HepG2 (cell line): ENCODE measurements around the gene LYPD4. TPM values are rescaled to one million over a fixed set of nuclear protein-coding genes. Genes with fewer than 3 reads are reported as not detected.

ENCODE experiments used
- ATF7 ChIP-seq, 2 experiments: fragments of 450-650 bp in 1 of 2; sonication (generic) in 1 of 2; formaldehyde crosslinking in 1 of 2; IDR thresholded peaks; 2 replicates each; pipeline versions ENCODE4 v1.4.0 to v1.6.1; 2016 to 2020; ENCODE audit warnings: antibody characterized with exemption in 1 of 2, mild to moderate bottlenecking in 1 of 2, missing genetic modification reagents in 1 of 2
- HDAC1 ChIP-seq: sonication (generic); formaldehyde crosslinking; IDR thresholded peaks from 2 replicates; pipeline ENCODE4 v1.5.1; 2020; ENCODE audit warnings: mild to moderate bottlenecking, missing genetic modification reagents
- MAFF ChIP-seq: IDR thresholded peaks from 2 replicates; pipeline ENCODE4 v1.6.1; 2011; ENCODE audit warnings: low read depth, low read length, improper control_type of control experiment
- MTA1 ChIP-seq: sonication (generic); formaldehyde crosslinking; IDR thresholded peaks from 2 replicates; pipeline ENCODE4 v1.4.0; 2020; ENCODE audit warnings: missing genetic modification reagents, mild to moderate bottlenecking, borderline replicate concordance
- MTA3 ChIP-seq: sonication (generic); formaldehyde crosslinking; IDR thresholded peaks from 2 replicates; pipeline ENCODE4 v1.4.0; 2020; ENCODE audit warnings: missing genetic modification reagents
- NR2C2 ChIP-seq: sonication (generic); formaldehyde crosslinking; IDR thresholded peaks from 2 replicates; pipeline ENCODE4 v1.4.0; 2020; ENCODE audit warnings: missing genetic modification reagents, mild to moderate bottlenecking, moderate library complexity, borderline replicate concordance
- NR3C1 ChIP-seq: sonication (generic); formaldehyde crosslinking; IDR thresholded peaks from 2 replicates; pipeline ENCODE4 v1.4.0; 2020; ENCODE audit warnings: missing genetic modification reagents
- RARG ChIP-seq: sonication (generic); formaldehyde crosslinking; IDR thresholded peaks from 2 replicates; pipeline ENCODE4 v1.4.0; 2020; ENCODE audit warnings: low read depth, mild to moderate bottlenecking, missing genetic modification reagents
- RFXAP ChIP-seq: sonication (generic); formaldehyde crosslinking; IDR thresholded peaks from 2 replicates; pipeline ENCODE4 v1.4.0; 2020; ENCODE audit warnings: missing genetic modification reagents, borderline replicate concordance
- SIN3B ChIP-seq: fragments of 150-350 bp; IDR thresholded peaks from 2 replicates; pipeline ENCODE4 v1.6.1; 2014; ENCODE audit warnings: low read length
- SRSF4 ChIP-seq: fragments of 200-400 bp; formaldehyde crosslinking; IDR thresholded peaks from one replicate; pipeline ENCODE4 v1.6.1; 2018; ENCODE audit warnings: mild to moderate bottlenecking, low read depth, low read length, moderate library complexity; ENCODE audit not compliant: poor library complexity, severe bottlenecking
- TEF ChIP-seq: sonication (generic); formaldehyde crosslinking; IDR thresholded peaks from 2 replicates; pipeline ENCODE4 v1.5.0; 2020; ENCODE audit warnings: missing genetic modification reagents
- ZC3H4 ChIP-seq: sonication (generic); formaldehyde crosslinking; IDR thresholded peaks from 2 replicates; pipeline ENCODE4 v1.4.0; 2020; ENCODE audit warnings: missing genetic modification reagents, borderline replicate concordance
- ZNF12 ChIP-seq: sonication (generic); formaldehyde crosslinking; IDR thresholded peaks from 2 replicates; pipeline ENCODE4 v1.5.0; 2020; ENCODE audit warnings: missing genetic modification reagents
- ZNF17 ChIP-seq: sonication (generic); formaldehyde crosslinking; IDR thresholded peaks from 2 replicates; pipeline ENCODE4 v1.5.0; 2020; ENCODE audit warnings: mild to moderate bottlenecking, missing genetic modification reagents
- ZNF264 ChIP-seq: sonication (generic); formaldehyde crosslinking; IDR thresholded peaks from 2 replicates; pipeline ENCODE4 v1.4.0; 2020; ENCODE audit warnings: missing genetic modification reagents
- ZNF280D ChIP-seq: sonication (generic); formaldehyde crosslinking; IDR thresholded peaks from 2 replicates; pipeline ENCODE4 v1.5.1; 2020; ENCODE audit warnings: mild to moderate bottlenecking, missing genetic modification reagents
- ZNF431 ChIP-seq: sonication (generic); formaldehyde crosslinking; IDR thresholded peaks from 2 replicates; pipeline ENCODE4 v1.9.0; 2022; ENCODE audit warnings: missing genetic modification reagents, low read depth, mild to moderate bottlenecking, borderline replicate concordance
- ZNF44 ChIP-seq: sonication (generic); formaldehyde crosslinking; IDR thresholded peaks from 2 replicates; pipeline ENCODE4 v1.5.1; 2020; ENCODE audit warnings: mild to moderate bottlenecking, missing genetic modification reagents
- ZNF552 ChIP-seq: sonication (generic); formaldehyde crosslinking; IDR thresholded peaks from 2 replicates; pipeline ENCODE4 v1.9.0; 2022; ENCODE audit warnings: missing genetic modification reagents, mild to moderate bottlenecking, borderline replicate concordance
- polyA plus RNA-seq, 8 experiments: library from polyadenylated mRNA; depleted of rRNA in 3 of 8; stranded (reverse) in 7 of 8; unstranded in 1 of 8; fragments of >200 nt; fragmentation: Illumina TruSeq in 4 of 8; extraction: Trizol in 4 of 8; gene quantifications; 2 replicates each; pipeline versions ENCODE4 v1.2.1 to v1.2.3, GENCODE V29; 2011 to 2016; ENCODE audit warnings: low read depth in 4 of 8, missing spikeins in 1 of 8, mixed read lengths in 1 of 8; ENCODE audit not compliant: insufficient read depth in 1 of 8
- total RNA-seq, 5 experiments: library from RNA; depleted of rRNA; stranded (reverse); fragments of >200 nt; fragmentation: Illumina TruSeq; extraction: Trizol; gene quantifications; 2 replicates each; pipeline ENCODE4 v1.2.3, GENCODE V29; 2016; ENCODE audit warnings: low read depth in 1 of 5

LYPD4 gene
- total and polyA plus RNA-seq, 2 of the 13 experiments (the other 11 are each of a cell fraction or from before 2014, with no cell fraction given): not detected

DNA sequence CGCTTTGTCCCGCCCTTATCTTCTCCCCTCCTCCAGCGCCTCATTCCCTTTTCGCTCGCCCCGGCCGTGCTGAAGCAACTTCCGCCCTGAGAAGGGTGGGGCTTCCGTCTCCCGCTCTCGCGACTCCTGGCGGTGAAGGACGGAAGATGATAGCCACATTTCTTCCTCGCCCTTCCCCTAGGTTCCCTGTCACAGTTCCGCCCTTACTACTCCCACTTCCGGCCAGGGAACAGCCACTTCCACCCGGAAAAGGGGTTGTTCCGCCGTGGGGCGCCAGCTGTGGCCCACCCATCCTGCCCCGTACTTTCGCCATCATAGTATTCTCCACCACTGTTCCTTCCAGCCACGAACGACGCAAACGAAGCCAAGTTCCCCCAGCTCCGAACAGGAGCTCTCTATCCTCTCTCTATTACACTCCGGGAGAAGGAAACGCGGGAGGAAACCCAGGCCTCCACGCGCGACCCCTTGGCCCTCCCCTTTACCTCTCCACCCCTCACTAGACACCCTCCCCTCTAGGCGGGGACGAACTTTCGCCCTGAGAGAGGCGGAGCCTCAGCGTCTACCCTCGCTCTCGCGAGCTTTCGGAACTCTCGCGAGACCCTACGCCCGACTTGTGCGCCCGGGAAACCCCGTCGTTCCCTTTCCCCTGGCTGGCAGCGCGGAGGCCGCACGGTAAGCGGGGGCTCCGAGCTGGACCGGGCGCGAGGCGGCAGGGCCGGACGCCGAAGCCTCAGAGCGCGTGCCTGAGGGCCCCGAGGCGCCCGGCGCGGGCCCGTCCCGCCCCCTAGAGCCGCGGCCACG, 15.3 kb upstream of the LYPD4 start, which contains the start of gene RPS19 (continued):
- TF ChIP-seq SRSF4: no peak
- TF ChIP-seq SIN3B: peak; percentile 72; the same call in 1 of the 2 replicates
- TF ChIP-seq MTA3 (CRISPR knock-in tag): no peak
- no peak for TF ChIP-seq MAFF
- TF ChIP-seq ZNF280D (CRISPR knock-in tag): peak; percentile 61
- no peak for TF ChIP-seq ZNF17 (CRISPR knock-in tag)
- no peak for TF ChIP-seq ZNF431 (CRISPR knock-in tag)
- no peak for TF ChIP-seq RARG (CRISPR knock-in tag)
- TF ChIP-seq NR3C1: no peak
- TF ChIP-seq ZNF12 (CRISPR knock-in tag): no peak
- 0 out of 2 replicates have a peak, but pooled peaks have one; percentile 8 for TF ChIP-seq ZNF264
- TF ChIP-seq ZNF552 (CRISPR knock-in tag): peak; percentile 90
- peak; percentile 9; the same call in 1 of the 2 replicates for TF ChIP-seq RFXAP (CRISPR knock-in tag)
- TF ChIP-seq ATF7 (IDR thresholded peaks at IDR 0.05): no peak
- TF ChIP-seq ATF7 (CRISPR knock-in tag; IDR thresholded peaks at IDR 0.05): no peak
- peak; percentile 45; the same call in 1 of the 2 replicates for TF ChIP-seq ZC3H4 (CRISPR knock-in tag)
- TF ChIP-seq ZNF44 (CRISPR knock-in tag): no peak
- TF ChIP-seq NR2C2: peak; percentile 97
- no peak; the same call in 1 of the 2 replicates for TF ChIP-seq TEF (CRISPR knock-in tag)
- peak; percentile 64; the same call in 1 of the 2 replicates for TF ChIP-seq MTA1 (CRISPR knock-in tag)
- peak; percentile 89 for TF ChIP-seq HDAC1 (CRISPR knock-in tag)
